ENCODE data around the gene ANKRD34A.

DNA sequence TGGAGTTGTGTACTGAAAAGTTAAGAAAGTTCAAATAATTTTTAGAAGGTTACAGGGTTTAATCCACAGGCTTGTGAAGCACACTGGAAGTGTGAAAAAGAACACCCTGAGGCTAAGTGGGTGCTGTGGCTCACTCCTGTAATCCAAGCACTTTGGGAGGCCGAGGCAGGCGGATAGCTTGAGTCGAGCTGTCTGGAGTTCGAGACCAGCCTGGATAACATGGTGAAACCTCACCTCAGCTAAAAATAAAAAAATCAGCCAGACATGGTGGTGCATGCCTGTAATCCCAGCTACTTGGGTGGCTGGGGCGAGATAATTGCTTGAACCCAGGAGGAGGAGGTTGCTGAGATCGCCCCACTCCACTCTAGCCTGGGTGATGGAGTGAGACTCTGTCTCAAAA, 22.2 kb upstream of the ANKRD34A start:
- TF ChIP-seq FOS (IDR thresholded peaks at IDR 0.05; ENCODE audit: low read depth, low read length) (no peak), SMC3 (IDR thresholded peaks at IDR 0.05; ENCODE audit: low read depth, low read length) (no peak), POLR2A (IDR thresholded peaks at IDR 0.05; ENCODE audit: low read depth, low read length) (no peak), RFX5 (IDR thresholded peaks at IDR 0.05; ENCODE audit: low read depth, low read length) (no peak), CEBPB (IDR thresholded peaks at IDR 0.05; ENCODE audit: low read depth, low read length) (no peak)
- TF ChIP-seq, protein P1, sequence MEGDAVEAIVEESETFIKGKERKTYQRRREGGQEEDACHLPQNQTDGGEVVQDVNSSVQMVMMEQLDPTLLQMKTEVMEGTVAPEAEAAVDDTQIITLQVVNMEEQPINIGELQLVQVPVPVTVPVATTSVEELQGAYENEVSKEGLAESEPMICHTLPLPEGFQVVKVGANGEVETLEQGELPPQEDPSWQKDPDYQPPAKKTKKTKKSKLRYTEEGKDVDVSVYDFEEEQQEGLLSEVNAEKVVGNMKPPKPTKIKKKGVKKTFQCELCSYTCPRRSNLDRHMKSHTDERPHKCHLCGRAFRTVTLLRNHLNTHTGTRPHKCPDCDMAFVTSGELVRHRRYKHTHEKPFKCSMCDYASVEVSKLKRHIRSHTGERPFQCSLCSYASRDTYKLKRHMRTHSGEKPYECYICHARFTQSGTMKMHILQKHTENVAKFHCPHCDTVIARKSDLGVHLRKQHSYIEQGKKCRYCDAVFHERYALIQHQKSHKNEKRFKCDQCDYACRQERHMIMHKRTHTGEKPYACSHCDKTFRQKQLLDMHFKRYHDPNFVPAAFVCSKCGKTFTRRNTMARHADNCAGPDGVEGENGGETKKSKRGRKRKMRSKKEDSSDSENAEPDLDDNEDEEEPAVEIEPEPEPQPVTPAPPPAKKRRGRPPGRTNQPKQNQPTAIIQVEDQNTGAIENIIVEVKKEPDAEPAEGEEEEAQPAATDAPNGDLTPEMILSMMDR (conservative IDR thresholded peaks at IDR 0.05; ENCODE audit: low read depth, low read length): no peak
- TF ChIP-seq, protein P2, sequence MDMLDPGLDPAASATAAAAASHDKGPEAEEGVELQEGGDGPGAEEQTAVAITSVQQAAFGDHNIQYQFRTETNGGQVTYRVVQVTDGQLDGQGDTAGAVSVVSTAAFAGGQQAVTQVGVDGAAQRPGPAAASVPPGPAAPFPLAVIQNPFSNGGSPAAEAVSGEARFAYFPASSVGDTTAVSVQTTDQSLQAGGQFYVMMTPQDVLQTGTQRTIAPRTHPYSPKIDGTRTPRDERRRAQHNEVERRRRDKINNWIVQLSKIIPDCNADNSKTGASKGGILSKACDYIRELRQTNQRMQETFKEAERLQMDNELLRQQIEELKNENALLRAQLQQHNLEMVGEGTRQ (IDR thresholded peaks at IDR 0.05; ENCODE audit: low read depth, low read length): no peak

Measured in IMR-90 (cell line).